ENCODE measurements around the gene MTMR6. TPM values are rescaled to one million over a fixed set of nuclear protein-coding genes. Genes with fewer than 3 reads are reported as not detected.

The MTMR6 gene
- total and polyA plus RNA-seq, 8 donors = 3.2 to 11.2 (median 7.9) TPM

- ATAC-seq (no peak), FAIRE-seq (no peak), DNase-seq (no peak)
- intact Hi-C loops (cut with DNase I) = no loop called here
- H3K36me3 ChIP-seq = no peaks in the 10 kb centered on the region
- no peak overlapping the region for H3K27ac ChIP-seq
- TF ChIP-seq, protein P1, sequence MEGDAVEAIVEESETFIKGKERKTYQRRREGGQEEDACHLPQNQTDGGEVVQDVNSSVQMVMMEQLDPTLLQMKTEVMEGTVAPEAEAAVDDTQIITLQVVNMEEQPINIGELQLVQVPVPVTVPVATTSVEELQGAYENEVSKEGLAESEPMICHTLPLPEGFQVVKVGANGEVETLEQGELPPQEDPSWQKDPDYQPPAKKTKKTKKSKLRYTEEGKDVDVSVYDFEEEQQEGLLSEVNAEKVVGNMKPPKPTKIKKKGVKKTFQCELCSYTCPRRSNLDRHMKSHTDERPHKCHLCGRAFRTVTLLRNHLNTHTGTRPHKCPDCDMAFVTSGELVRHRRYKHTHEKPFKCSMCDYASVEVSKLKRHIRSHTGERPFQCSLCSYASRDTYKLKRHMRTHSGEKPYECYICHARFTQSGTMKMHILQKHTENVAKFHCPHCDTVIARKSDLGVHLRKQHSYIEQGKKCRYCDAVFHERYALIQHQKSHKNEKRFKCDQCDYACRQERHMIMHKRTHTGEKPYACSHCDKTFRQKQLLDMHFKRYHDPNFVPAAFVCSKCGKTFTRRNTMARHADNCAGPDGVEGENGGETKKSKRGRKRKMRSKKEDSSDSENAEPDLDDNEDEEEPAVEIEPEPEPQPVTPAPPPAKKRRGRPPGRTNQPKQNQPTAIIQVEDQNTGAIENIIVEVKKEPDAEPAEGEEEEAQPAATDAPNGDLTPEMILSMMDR (IDR thresholded peaks at IDR 0.05) = no peak
- H3K9me3 ChIP-seq = no peaks in the 10 kb centered on the region
- H3K27me3 ChIP-seq = no peaks in the 10 kb centered on the region
- no peak overlapping the region for H3K4me3 ChIP-seq
- 58 to 71% methylated on average over 5 of the region's 5 CpGs for WGBS, 2 donors
- H3K4me1 ChIP-seq = no peaks in the 10 kb centered on the region
Measured at GRCh38 chr13:25198647-25199046, 88.6 kb downstream of the MTMR6 start.

DNA sequence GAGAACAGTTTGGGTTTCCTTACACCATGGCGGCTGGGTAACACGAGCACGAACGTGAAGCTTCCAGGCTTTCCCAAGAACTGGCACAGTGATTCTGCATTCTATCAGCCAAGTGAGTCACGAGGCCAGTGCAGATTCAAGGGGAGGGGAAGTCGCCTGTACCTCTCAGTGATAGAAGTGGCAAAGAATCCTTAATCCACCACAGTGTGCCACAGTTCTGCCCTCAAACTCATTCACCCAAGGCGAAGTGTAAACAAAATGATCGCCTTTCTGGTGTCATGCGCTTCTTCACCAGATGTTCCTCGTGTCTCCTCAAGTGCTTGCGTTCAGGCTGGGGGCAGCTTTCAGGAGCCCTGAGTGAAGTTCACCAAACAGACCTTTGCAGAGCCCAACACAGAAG, 90.3 kb downstream of the MTMR6 start:
- ATAC-seq (no peak), DNase-seq (no peak), FAIRE-seq (no peak)
- H3K27ac ChIP-seq = no peak overlapping the region
- H3K4me3 ChIP-seq = no peak overlapping the region
- WGBS, 2 donors = 68 to 75% methylated on average over 11 of the region's 11 CpGs
- intact Hi-C loops (cut with DNase I) = no loop called here
- TF ChIP-seq, protein P1 (IDR thresholded peaks at IDR 0.05) = no peak
- no peaks in the 10 kb centered on the region for H3K36me3 ChIP-seq
- no peaks in the 10 kb centered on the region for H3K4me1 ChIP-seq
- H3K9me3 ChIP-seq = no peaks in the 10 kb centered on the region
- H3K27me3 ChIP-seq = no peaks in the 10 kb centered on the region

Other genes with a start within 250 kb of the MTMR6 start
- gene PABPC3, start 191.4 kb downstream of the MTMR6 start, total RNA-seq = under 1 TPM in 5 of 6 donors, not detected in 1; 0.06 to 0.29 (median 0.19) TPM
- gene PABPC3, start 191.4 kb downstream of the MTMR6 start, polyA plus RNA-seq = under 1 TPM in 1 of 2 donors, not detected in 1; 0.07 TPM
- gene AMER2, start 115.2 kb downstream of the MTMR6 start, total RNA-seq = not detected
- gene AMER2, start 115.2 kb downstream of the MTMR6 start, polyA plus RNA-seq = under 1 TPM in 1 of 2 donors, not detected in 1; 0.07 TPM
- gene NUP58, start 14.1 kb upstream of the MTMR6 start, total RNA-seq = 10 to 100 TPM in 5 of 6 donors, 1 to 10 TPM in 1; 7.8 to 22.3 (median 15.2) TPM
- gene NUP58, start 14.1 kb upstream of the MTMR6 start, polyA plus RNA-seq = 10 to 100 TPM in 1 of 2 donors, 1 to 10 TPM in 1; 6.1 to 11.4 TPM
- gene ATP8A2, start 84.5 kb upstream of the MTMR6 start, total RNA-seq = under 1 TPM; 0.06 to 0.28 (median 0.14) TPM
- under 1 TPM; 0.04 to 0.19 TPM for gene ATP8A2, start 84.5 kb upstream of the MTMR6 start, polyA plus RNA-seq